Progenitor cell of endocrine pancreas (in vitro differentiated cells): ENCODE results near the gene RAB42. TPM values are rescaled to one million over a fixed set of nuclear protein-coding genes. Genes with fewer than 3 reads are reported as not detected.

Experiments
- DNase-seq: peaks from one replicate; pipeline ENCODE4 v3.0.0; 2021; ENCODE audit warnings: low spot score; ENCODE audit not compliant: unreplicated experiment
- H3K27ac Mint-ChIP-seq: 2 replicates; pipeline ENCODE4 v1.8.0; 2021; ENCODE audit warnings: mild to moderate bottlenecking, moderate library complexity, mixed read lengths
- H3K27me3 Mint-ChIP-seq: 2 replicates; pipeline ENCODE4 v1.8.0; 2021; ENCODE audit warnings: mixed read lengths
- H3K36me3 Mint-ChIP-seq: 2 replicates; pipeline ENCODE4 v1.8.0; 2022; ENCODE audit warnings: mixed read lengths; ENCODE audit not compliant: insufficient read depth
- H3K4me1 Mint-ChIP-seq: 2 replicates; pipeline ENCODE4 v1.8.0; 2021; ENCODE audit warnings: low read depth, mixed read lengths
- H3K4me3 Mint-ChIP-seq: 2 replicates; pipeline ENCODE4 v1.8.0; 2021; ENCODE audit warnings: low read depth, mild to moderate bottlenecking, moderate library complexity, mixed read lengths
- H3K9me3 Mint-ChIP-seq: 2 replicates; pipeline ENCODE4 v1.8.0; 2021; ENCODE audit warnings: low read depth, mixed read lengths
- CTCF ChIP-seq: fragments of 200-600 bp; sonication (generic); IDR thresholded peaks from one replicate; pipeline ENCODE4 v1.5.0; 2021; ENCODE audit warnings: antibody characterized with exemption, mild to moderate bottlenecking; ENCODE audit not compliant: unreplicated experiment
- long read RNA-seq: library from polyadenylated mRNA; unstranded; transcript quantifications from one replicate; pipeline ENCODE4 v2.0.0, GENCODE V29; 2020
- total RNA-seq: library from RNA; stranded (reverse); gene quantifications from 2 replicates; pipeline ENCODE4 v1.2.1, GENCODE V29; 2021

Gene RAB42, protein sequence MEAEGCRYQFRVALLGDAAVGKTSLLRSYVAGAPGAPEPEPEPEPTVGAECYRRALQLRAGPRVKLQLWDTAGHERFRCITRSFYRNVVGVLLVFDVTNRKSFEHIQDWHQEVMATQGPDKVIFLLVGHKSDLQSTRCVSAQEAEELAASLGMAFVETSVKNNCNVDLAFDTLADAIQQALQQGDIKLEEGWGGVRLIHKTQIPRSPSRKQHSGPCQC
- total RNA-seq: 0.65 and 2.1 TPM in 2 replicates
- long read RNA-seq: 0 reads

DNA sequence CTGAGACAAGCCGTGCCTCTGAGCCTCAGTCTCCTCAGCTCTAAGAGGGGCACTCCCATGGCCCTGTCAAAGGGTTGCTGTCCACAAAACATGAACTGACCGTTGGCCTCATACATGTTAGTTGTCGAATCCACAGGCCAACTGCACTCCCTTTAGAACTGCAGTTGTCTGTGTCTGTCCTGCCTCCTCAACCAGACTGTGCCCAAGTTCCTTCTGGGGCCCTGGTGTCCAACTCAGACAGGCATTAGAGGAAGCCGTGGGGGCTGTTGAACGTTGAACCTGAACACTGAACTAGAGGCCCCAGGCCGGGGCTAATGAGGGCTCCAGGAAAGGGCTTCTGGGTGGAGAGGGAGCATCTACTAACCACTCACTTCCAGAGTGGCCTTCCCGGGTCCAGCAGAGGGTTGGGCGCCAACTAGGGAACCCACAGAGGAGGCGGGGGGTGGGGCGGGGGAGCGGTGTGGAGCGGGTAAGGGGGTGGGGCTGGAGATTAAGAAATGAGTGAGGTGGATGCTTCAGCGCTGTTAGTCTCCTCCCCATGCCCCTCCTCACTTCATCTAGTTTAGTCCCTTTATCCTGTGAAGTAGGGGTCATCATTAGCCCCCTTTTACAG lies at the start of gene RAB42:
Gene RAB42 (plus strand): TSS at position 558 of the 613 bp plus-strand sequence. CDS start 247 bp downstream, outside the sequence.
- no peak for DNase-seq
- H3K36me3 Mint-ChIP-seq: peaks cover 1% of the 10 kb centered on the region
- no peak for TF ChIP-seq CTCF
- no peaks in the 10 kb centered on the region for H3K9me3 Mint-ChIP-seq
- H3K4me3 Mint-ChIP-seq: peak within 1 kb of the TSS; percentile 77
- peak within 1 kb of the TSS; percentile 10 for H3K27ac Mint-ChIP-seq
- H3K4me1 Mint-ChIP-seq: peaks cover 2% of the 10 kb centered on the region
- H3K27me3 Mint-ChIP-seq: peaks cover 10% of the 10 kb centered on the region

DNA sequence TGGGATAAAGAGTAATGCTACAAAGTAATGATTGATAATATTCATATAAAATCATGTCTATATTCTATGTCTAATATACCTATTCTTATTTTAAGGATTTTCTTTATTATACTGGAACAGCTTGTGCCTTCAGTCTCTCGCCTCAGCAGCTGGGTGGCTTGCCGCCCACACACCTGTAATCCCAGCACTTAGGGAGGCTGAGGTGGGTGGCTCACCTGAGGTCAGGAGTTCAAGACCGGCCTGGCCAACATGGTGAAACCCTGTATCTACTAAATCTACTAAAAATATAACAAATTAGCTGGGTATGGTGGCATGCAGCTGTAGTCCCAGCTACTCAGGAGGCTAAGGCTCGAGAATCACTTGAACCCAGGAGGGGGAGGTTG lies 46.8 kb upstream of the RAB42 start:
- H3K27me3 Mint-ChIP-seq: no peaks in the 10 kb centered on the region
- no peak for TF ChIP-seq CTCF
- no peaks in the 10 kb centered on the region for H3K36me3 Mint-ChIP-seq
- DNase-seq: no peak
- no peak overlapping the region for H3K4me3 Mint-ChIP-seq
- H3K9me3 Mint-ChIP-seq: no peaks in the 10 kb centered on the region
- no peak overlapping the region for H3K27ac Mint-ChIP-seq
- H3K4me1 Mint-ChIP-seq: no peaks in the 10 kb centered on the region

- peaks cover 2% of the 10 kb centered on the region for H3K4me1 Mint-ChIP-seq
- no peaks in the 10 kb centered on the region for H3K36me3 Mint-ChIP-seq
- DNase-seq: no peak
- H3K27me3 Mint-ChIP-seq: no peaks in the 10 kb centered on the region
- H3K27ac Mint-ChIP-seq: no peak overlapping the region
- TF ChIP-seq CTCF: no peak
- H3K4me3 Mint-ChIP-seq: no peak overlapping the region
- H3K9me3 Mint-ChIP-seq: no peaks in the 10 kb centered on the region
These were observed 43.7 kb upstream of the RAB42 start for GRCh38 chr1:28548318-28548717.

DNA sequence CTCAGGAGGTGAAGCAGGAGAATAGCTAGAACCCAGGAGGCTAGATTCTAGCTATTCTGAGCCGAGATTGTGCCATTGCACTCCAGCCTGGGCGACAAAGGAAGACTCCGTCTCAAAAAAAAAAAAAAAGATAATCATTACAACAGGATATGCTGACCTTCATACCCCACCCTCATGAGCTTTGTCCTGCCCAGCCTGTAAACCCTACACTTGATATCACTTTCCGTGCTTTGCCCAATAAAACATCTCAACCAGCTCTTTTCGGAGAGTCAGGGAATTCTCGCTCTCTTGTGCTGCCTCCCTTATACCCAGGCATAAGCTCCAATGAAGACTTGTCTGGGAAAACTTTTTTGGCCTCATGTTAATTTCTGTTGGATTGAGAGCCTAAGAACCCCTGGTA lies 40.7 kb upstream of the RAB42 start:
- Mint-ChIP-seq H3K4me1 (peaks cover 4% of the 10 kb centered on the region), H3K27ac (no peak overlapping the region), H3K27me3 (no peaks in the 10 kb centered on the region), H3K36me3 (peaks cover 4% of the 10 kb centered on the region), H3K4me3 (no peak overlapping the region), H3K9me3 (no peaks in the 10 kb centered on the region)
- DNase-seq: no peak
- no peak for TF ChIP-seq CTCF

DNA sequence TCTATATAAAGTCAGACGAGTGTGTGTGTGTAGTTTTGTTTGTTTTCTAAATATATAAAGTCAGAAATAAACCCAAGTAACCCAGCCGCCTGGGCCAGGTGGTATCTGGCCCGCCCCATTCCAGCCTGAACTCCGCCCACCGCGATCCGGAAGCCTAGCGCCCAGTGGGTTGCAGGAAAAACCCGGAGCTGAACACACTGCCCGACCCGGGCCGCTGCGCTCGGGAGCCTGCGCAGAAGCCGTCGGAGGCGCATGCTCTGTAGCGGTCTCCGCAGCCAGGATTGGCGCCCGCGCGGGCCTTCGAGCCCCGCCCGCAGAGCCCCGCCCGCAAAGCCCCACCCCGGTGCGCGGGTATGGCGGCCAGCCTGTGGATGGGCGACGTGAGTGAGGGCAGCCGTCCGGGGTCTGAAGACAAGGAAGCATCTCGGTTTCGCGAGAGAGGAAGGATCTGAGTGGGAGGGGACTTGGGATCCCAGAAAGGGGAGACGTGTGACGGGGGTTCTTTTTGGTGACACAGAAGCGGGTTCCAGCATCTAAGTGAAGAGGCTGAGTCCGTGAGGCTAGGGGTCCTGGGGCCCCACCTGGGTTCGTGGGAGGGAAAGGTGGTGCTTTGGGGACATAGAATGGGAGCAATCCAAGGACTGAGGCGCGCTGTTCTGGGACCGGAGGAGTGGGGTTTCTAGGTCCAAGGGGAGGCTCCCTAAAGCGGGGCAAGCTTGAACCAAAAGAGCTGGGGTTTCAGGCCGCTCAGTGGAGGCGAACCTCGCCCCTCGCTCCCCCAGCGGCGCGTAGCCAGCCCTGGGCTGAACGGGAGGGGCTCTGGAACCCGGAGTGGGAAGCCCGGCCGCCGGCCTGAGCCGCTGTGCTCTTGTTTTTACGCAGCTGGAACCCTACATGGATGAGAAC lies 39.1 kb upstream of the RAB42 start, which contains the start of gene TRNAU1AP:
Gene TRNAU1AP (plus strand): TSS at position 328 of the 906 bp plus-strand sequence. CDS start 26 bp downstream, at position 354.
- H3K9me3 Mint-ChIP-seq: no peaks in the 10 kb centered on the region
- peaks cover 6% of the 10 kb centered on the region for H3K36me3 Mint-ChIP-seq
- peaks cover 4% of the 10 kb centered on the region for H3K4me1 Mint-ChIP-seq
- no peaks in the 10 kb centered on the region for H3K27me3 Mint-ChIP-seq
- no peak for TF ChIP-seq CTCF
- peak within 1 kb of the TSS; percentile 98 for H3K27ac Mint-ChIP-seq
- peak; percentile 92 for DNase-seq
- H3K4me3 Mint-ChIP-seq: peak within 1 kb of the TSS; percentile 99
